H1 (cell line): ENCODE measurements around the gene TP53BP2. TPM values are rescaled to one million over a fixed set of nuclear protein-coding genes. Genes with fewer than 3 reads are reported as not detected.

Experiments
- CTCF ChIA-PET: fragments of 300-600 bp; sonication (Branson Sonifier 250); formaldehyde crosslinking; loops from one replicate; lab custom pipeline; 2021; ENCODE audit not compliant: partially characterized antibody; lab: Charles Lee
- POLR2A ChIA-PET: fragments of 300-600 bp; sonication (Branson Sonifier 250); formaldehyde crosslinking; loops from one replicate; lab custom pipeline; 2021; ENCODE audit warnings: inconsistent platforms; ENCODE audit not compliant: partially characterized antibody; lab: Charles Lee
- DNase-seq, 2 experiments: peaks; one replicate each; pipeline versions ENCODE4 v3.0.0 to v3.0.0-alpha.2; 2010 to 2022; ENCODE audit warnings: low spot score in 2 of 2, low read depth in 1 of 2, mixed read lengths in 1 of 2
- FAIRE-seq: peaks from 2 replicates; lab custom pipeline; 2011; peaks lifted over from hg19 to GRCh38; lab: Jason Lieb, UNC
- H2AFZ ChIP-seq: 2 replicates; pipeline ENCODE4 v1.8.1; 2012; ENCODE audit warnings: low read length, inconsistent platforms
- H2AK5ac ChIP-seq: 2 replicates; pipeline ENCODE4 v1.6.1; 2013; ENCODE audit warnings: low read depth, low read length
- H2BK120ac ChIP-seq: replicated peaks from 2 replicates; pipeline ENCODE3; 2013; ENCODE audit warnings: low read depth, low read length, inconsistent platforms
- H2BK12ac ChIP-seq: 2 replicates; pipeline ENCODE4 v1.6.1; 2013; ENCODE audit warnings: low read depth, low read length
- H2BK15ac ChIP-seq: 2 replicates; pipeline ENCODE4 v1.6.1; 2013; ENCODE audit warnings: low read length
- H2BK20ac ChIP-seq: 2 replicates; pipeline ENCODE4 v1.6.1; 2013; ENCODE audit warnings: low read length
- H2BK5ac ChIP-seq: 2 replicates; pipeline ENCODE4 v1.6.1; 2013; ENCODE audit warnings: low read depth, low read length
- H3K14ac ChIP-seq: 2 replicates; pipeline ENCODE4 v1.6.1; 2013; ENCODE audit warnings: inconsistent platforms; ENCODE audit not compliant: insufficient read length
- H3K18ac ChIP-seq: 2 replicates; pipeline ENCODE4 v1.6.1; 2013; ENCODE audit warnings: low read length; ENCODE audit errors: extremely low read depth
- H3K23ac ChIP-seq: 2 replicates; pipeline ENCODE4 v1.6.1; 2013; ENCODE audit warnings: inconsistent platforms; ENCODE audit not compliant: insufficient read length
- H3K23me2 ChIP-seq: 2 replicates; pipeline ENCODE4 v1.6.1; 2013; ENCODE audit warnings: low read depth, low read length
- H3K27ac ChIP-seq: 2 replicates; pipeline ENCODE4 v1.6.1; 2011; ENCODE audit warnings: low read depth, low read length, inconsistent platforms
- H3K27me3 ChIP-seq, 4 experiments: replicated peaks in 1 of 4; 1 replicate in 1 of 4; 2 replicates in 3 of 4; pipeline versions ENCODE4 v1.6.1 to v1.8.1; 2011 to 2013; ENCODE audit warnings: low read length in 3 of 4, mild to moderate bottlenecking in 3 of 4, inconsistent platforms in 2 of 4, mixed read lengths in 2 of 4, moderate library complexity in 1 of 4; ENCODE audit not compliant: control insufficient read depth in 3 of 4, insufficient read depth in 3 of 4; ENCODE audit errors: extremely low read depth in 1 of 4
- H3K36me3 ChIP-seq, 4 experiments: 2 replicates each; pipeline versions ENCODE4 v1.6.1 to v1.8.1; 2011 to 2013; ENCODE audit warnings: mild to moderate bottlenecking in 4 of 4, low read length in 3 of 4, moderate library complexity in 2 of 4, control low read depth in 1 of 4, inconsistent platforms in 1 of 4; ENCODE audit not compliant: insufficient read depth in 4 of 4, control insufficient read depth in 2 of 4
- H3K4ac ChIP-seq: replicated peaks from 2 replicates; pipeline ENCODE3; 2013; ENCODE audit warnings: low read length, low read depth, mixed read lengths, inconsistent platforms; ENCODE audit not compliant: insufficient read length
- H3K4me1 ChIP-seq, 4 experiments: replicated peaks in 1 of 4; 1 replicate in 1 of 4; 2 replicates in 3 of 4; pipeline versions ENCODE4 v1.6.1 to v1.8.1; 2011 to 2013; ENCODE audit warnings: low read length in 3 of 4, inconsistent platforms in 2 of 4, mixed read lengths in 1 of 4; ENCODE audit not compliant: insufficient read depth in 4 of 4, control insufficient read depth in 3 of 4
- H3K4me2 ChIP-seq, 2 experiments: 2 replicates each; pipeline versions ENCODE4 v1.6.1 to v1.8.1; 2011 to 2013; ENCODE audit warnings: low read depth in 2 of 2, low read length in 2 of 2, control low read depth in 1 of 2, inconsistent platforms in 1 of 2, mild to moderate bottlenecking in 1 of 2; ENCODE audit not compliant: insufficient read depth in 1 of 2
- H3K4me3 ChIP-seq, 4 experiments: fragments of 200-600, 300-600 bp in 1 of 4; sonication (generic), shearing (Covaris generic), sonication (Bioruptor Twin) in 1 of 4; 2 replicates each; pipeline versions ENCODE4 v1.5.1 to v1.8.1; 2011 to 2016; ENCODE audit warnings: low read length in 4 of 4, low read depth in 3 of 4, control low read depth in 2 of 4, inconsistent platforms in 2 of 4, mild to moderate bottlenecking in 2 of 4, mixed read lengths in 1 of 4, moderate library complexity in 1 of 4; ENCODE audit not compliant: insufficient read depth in 2 of 4; ENCODE audit errors: extremely low read depth in 1 of 4
- H3K56ac ChIP-seq: replicated peaks from 2 replicates; pipeline ENCODE3; 2013; ENCODE audit warnings: low read depth, mild to moderate bottlenecking, mixed read lengths, low read length, inconsistent platforms; ENCODE audit not compliant: insufficient read length
- H3K79me1 ChIP-seq: 2 replicates; pipeline ENCODE4 v1.6.1; 2013; ENCODE audit warnings: low read depth, low read length, control low read depth
- H3K79me2 ChIP-seq, 2 experiments: 2 replicates each; pipeline versions ENCODE4 v1.6.1 to v1.8.1; 2012 to 2013; ENCODE audit warnings: low read length in 2 of 2, mild to moderate bottlenecking in 2 of 2, inconsistent platforms in 1 of 2; ENCODE audit not compliant: insufficient read depth in 2 of 2, control insufficient read depth in 1 of 2
- H3K9ac ChIP-seq, 4 experiments: replicated peaks in 1 of 4; 1 replicate in 1 of 4; 2 replicates in 3 of 4; pipeline versions ENCODE4 v1.6.1 to v1.8.1; 2011 to 2013; ENCODE audit warnings: low read depth in 3 of 4, low read length in 3 of 4, control low read depth in 2 of 4, mild to moderate bottlenecking in 2 of 4, moderate library complexity in 2 of 4, inconsistent platforms in 1 of 4; ENCODE audit errors: extremely low read depth in 1 of 4
- H3K9me3 ChIP-seq, 2 experiments: 2 replicates each; pipeline versions ENCODE4 v1.6.1 to v1.8.1; 2012 to 2013; ENCODE audit warnings: mild to moderate bottlenecking in 2 of 2, moderate library complexity in 2 of 2, control low read depth in 1 of 2, inconsistent platforms in 1 of 2, low read depth in 1 of 2, low read length in 1 of 2, mixed read lengths in 1 of 2; ENCODE audit not compliant: insufficient read depth in 2 of 2
- H4K20me1 ChIP-seq, 2 experiments: replicated peaks in 1 of 2; 2 replicates each; pipeline versions ENCODE3 to v1.8.1; 2011 to 2013; ENCODE audit warnings: inconsistent platforms in 2 of 2, low read length in 2 of 2, mild to moderate bottlenecking in 1 of 2; ENCODE audit not compliant: insufficient read depth in 2 of 2, control insufficient read depth in 1 of 2
- H4K5ac ChIP-seq: 2 replicates; pipeline ENCODE4 v1.6.1; 2013; ENCODE audit warnings: low read length, low read depth, mixed read lengths, inconsistent platforms; ENCODE audit not compliant: insufficient read length
- H4K8ac ChIP-seq: 2 replicates; pipeline ENCODE4 v1.8.0; 2013; ENCODE audit warnings: mild to moderate bottlenecking, moderate library complexity, low read length, inconsistent platforms; ENCODE audit not compliant: insufficient read depth; ENCODE audit errors: extremely low read depth
- H4K91ac ChIP-seq: replicated peaks from 2 replicates; pipeline ENCODE3; 2013; ENCODE audit warnings: low read length, mixed read lengths, inconsistent platforms; ENCODE audit not compliant: insufficient read length
- EGR1 ChIP-seq: IDR thresholded peaks from 2 replicates; pipeline ENCODE4 v1.6.1; 2011; ENCODE audit warnings: low read depth, low read length, borderline replicate concordance
- HDAC2 ChIP-seq, 2 experiments: fragments of 300-600 bp in 1 of 2; sonication (generic) in 1 of 2; IDR thresholded peaks; 2 replicates each; pipeline ENCODE4 v1.6.1; 2011 to 2012; ENCODE audit warnings: low read depth in 2 of 2, low read length in 2 of 2, mild to moderate bottlenecking in 2 of 2, moderate library complexity in 2 of 2, borderline replicate concordance in 1 of 2, inconsistent platforms in 1 of 2
- JUND ChIP-seq: IDR thresholded peaks from 2 replicates; pipeline ENCODE4 v1.6.1; 2011; ENCODE audit warnings: mild to moderate bottlenecking, improper control_type of control experiment, low read length
- KDM5A ChIP-seq: fragments of 200-600 bp; IDR thresholded peaks from 2 replicates; pipeline ENCODE4 v1.7.1; 2012; ENCODE audit warnings: mild to moderate bottlenecking, low read length, inconsistent platforms, mixed read lengths
- POLR2A ChIP-seq, 2 experiments: IDR thresholded peaks; 1 replicate in 1 of 2; 2 replicates in 1 of 2; pipeline ENCODE4 v1.6.1; 2011; ENCODE audit warnings: low read depth in 2 of 2, low read length in 2 of 2, mild to moderate bottlenecking in 2 of 2; ENCODE audit errors: control extremely low read depth in 1 of 2
- ZNF274 ChIP-seq: IDR thresholded peaks from 2 replicates; pipeline ENCODE4 v1.7.0; 2012; ENCODE audit warnings: low read length, borderline replicate concordance; ENCODE audit errors: extremely low read depth
- WGBS, 2 experiments: shearing (Covaris generic) in 1 of 2; methylation state at CpG; one replicate each; pipeline versions ENCODE4 v1.1.6 to v1.1.7; 2013 to 2015; ENCODE audit warnings: low lambda C conversion rate in 2 of 2, mixed read lengths in 2 of 2, inconsistent platforms in 1 of 2, low coverage in 1 of 2, missing lambda C conversion rate in 1 of 2; ENCODE audit not compliant: insufficient replicate concordance in 2 of 2, insufficient coverage in 1 of 2, insufficient read length in 1 of 2; ENCODE audit errors: extremely low coverage in 1 of 2, missing lambda C conversion rate in 1 of 2; 5-methylcytosine and 5-hydroxymethylcytosine counted together
- polyA plus RNA-seq, 7 experiments: library from polyadenylated mRNA; depleted of rRNA in 3 of 7; stranded (reverse) in 5 of 7; unstranded in 2 of 7; fragments of >200 nt in 5 of 7; fragments of 200-250 nt in 2 of 7; gene quantifications; 1 replicate in 5 of 7; 2 replicates in 1 of 7; 4 replicates in 1 of 7; pipeline versions ENCODE4 v1.2.1 to v1.2.3, GENCODE V29; 2011 to 2013; ENCODE audit warnings: missing spikeins in 2 of 7, mixed read lengths in 2 of 7
- total RNA-seq: library from RNA; stranded (reverse); fragmentation: NEBNext Ultra II Directional; extraction: Animal tissue kit (Norgen Biotek cat#: 25700); gene quantifications from 2 replicates; pipeline ENCODE4 v1.2.1, GENCODE V29; 2021
- TF ChIP-seq, protein P1 (sequence below), 3 experiments: IDR thresholded peaks; 1 replicate in 2 of 3; 2 replicates in 1 of 3; pipeline versions ENCODE4 v1.5.1 to v1.6.1; 2011; ENCODE audit warnings: low read length in 3 of 3, mild to moderate bottlenecking in 3 of 3, inconsistent platforms in 2 of 3, low read depth in 1 of 3, moderate library complexity in 1 of 3; ENCODE audit not compliant: insufficient read depth in 1 of 3; ENCODE audit errors: control extremely low read depth in 1 of 3

TP53BP2 gene
- total and polyA plus RNA-seq, 2 of the 8 experiments (the other 6 are each of a cell fraction or from before 2014, with no cell fraction given): 18.0 to 38.7 TPM

DNA sequence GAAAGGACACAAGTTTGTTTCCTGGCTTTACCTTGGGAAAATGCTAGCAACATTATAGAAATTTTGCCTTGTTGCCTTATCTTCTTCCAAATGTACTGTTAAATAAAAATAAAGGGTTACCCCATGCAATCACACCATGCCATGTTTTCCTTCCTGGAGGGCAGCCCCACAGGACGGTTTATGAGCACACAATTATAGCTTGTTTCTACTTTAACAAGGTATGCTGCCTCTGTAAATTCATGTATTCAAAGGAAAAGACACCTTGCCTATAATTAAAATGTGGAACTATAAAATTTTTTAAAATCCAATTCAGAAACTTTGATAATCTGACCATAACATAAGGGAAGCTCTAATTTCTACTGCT lies 70.1 kb downstream of the TP53BP2 start:
- peaks cover 10 to 50% (median 28%) of the 10 kb centered on the region in 4 experiments for H3K36me3 ChIP-seq
- no peak overlapping the region for H3K4ac ChIP-seq
- H3K14ac ChIP-seq: no peak overlapping the region
- H4K20me1 ChIP-seq: no peaks in the 10 kb centered on the region
- no peak overlapping the region for H3K9ac ChIP-seq
- H2BK12ac ChIP-seq: no peak overlapping the region
- no peak overlapping the region for H4K8ac ChIP-seq
- H2AFZ ChIP-seq: no peak overlapping the region
- H4K5ac ChIP-seq: no peak overlapping the region
- POLR2A ChIA-PET: interaction anchor here (1.3 kb wide), 1 partner anchor 15 kb away, joined by 3 read pairs; no protein-coding TSS in a partner anchor
- H2AK5ac ChIP-seq: no peak overlapping the region
- H2BK20ac ChIP-seq: no peak overlapping the region
- CTCF ChIA-PET: interaction anchor here (1.8 to 2.0 kb wide), 2 partner anchors 9 to 79 kb away, joined by 7 read pairs; no protein-coding TSS in a partner anchor
- no peak overlapping the region for H3K27ac ChIP-seq
- H3K4me3 ChIP-seq: no peak overlapping the region
- H3K79me1 ChIP-seq: no peaks in the 10 kb centered on the region
- no peak overlapping the region for H3K18ac ChIP-seq
- no peaks in the 10 kb centered on the region for H3K23me2 ChIP-seq
- H2BK5ac ChIP-seq: no peak overlapping the region
- no peak overlapping the region for H2BK120ac ChIP-seq
- H3K4me2 ChIP-seq: no peak overlapping the region
- WGBS, 2 experiments: 93% methylated on average over 1 of the region's 1 CpG; no CpG with 5 or more reads in 1 of the 2 experiments
- H3K56ac ChIP-seq: no peak overlapping the region
- FAIRE-seq: no peak
- no peaks in the 10 kb centered on the region for H3K27me3 ChIP-seq
- no peaks in the 10 kb centered on the region for H3K9me3 ChIP-seq
- no peak overlapping the region for H4K91ac ChIP-seq
- no peak overlapping the region for H2BK15ac ChIP-seq
- TF ChIP-seq EGR1: no peak
- TF ChIP-seq, protein P1, sequence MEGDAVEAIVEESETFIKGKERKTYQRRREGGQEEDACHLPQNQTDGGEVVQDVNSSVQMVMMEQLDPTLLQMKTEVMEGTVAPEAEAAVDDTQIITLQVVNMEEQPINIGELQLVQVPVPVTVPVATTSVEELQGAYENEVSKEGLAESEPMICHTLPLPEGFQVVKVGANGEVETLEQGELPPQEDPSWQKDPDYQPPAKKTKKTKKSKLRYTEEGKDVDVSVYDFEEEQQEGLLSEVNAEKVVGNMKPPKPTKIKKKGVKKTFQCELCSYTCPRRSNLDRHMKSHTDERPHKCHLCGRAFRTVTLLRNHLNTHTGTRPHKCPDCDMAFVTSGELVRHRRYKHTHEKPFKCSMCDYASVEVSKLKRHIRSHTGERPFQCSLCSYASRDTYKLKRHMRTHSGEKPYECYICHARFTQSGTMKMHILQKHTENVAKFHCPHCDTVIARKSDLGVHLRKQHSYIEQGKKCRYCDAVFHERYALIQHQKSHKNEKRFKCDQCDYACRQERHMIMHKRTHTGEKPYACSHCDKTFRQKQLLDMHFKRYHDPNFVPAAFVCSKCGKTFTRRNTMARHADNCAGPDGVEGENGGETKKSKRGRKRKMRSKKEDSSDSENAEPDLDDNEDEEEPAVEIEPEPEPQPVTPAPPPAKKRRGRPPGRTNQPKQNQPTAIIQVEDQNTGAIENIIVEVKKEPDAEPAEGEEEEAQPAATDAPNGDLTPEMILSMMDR (IDR thresholded peaks at IDR 0.05; ENCODE audit: control extremely low read depth in 1 of 3, insufficient read depth in 1 of 3, low read depth in 1 of 3, low read length in 3 of 3): no peak
- TF ChIP-seq KDM5A: no peak
- TF ChIP-seq JUND: no peak
- no peak for TF ChIP-seq HDAC2 (IDR thresholded peaks at IDR 0.05; ENCODE audit: borderline replicate concordance in 1 of 2, low read depth in 2 of 2, low read length in 2 of 2)
- no peak for TF ChIP-seq POLR2A (IDR thresholded peaks at IDR 0.05; ENCODE audit: control extremely low read depth in 1 of 2, low read depth in 2 of 2, low read length in 2 of 2)
- no peak for TF ChIP-seq ZNF274
- no peak for DNase-seq
- H3K79me2 ChIP-seq: no peaks in the 10 kb centered on the region
- peaks cover 0 to 5% (median 2%) of the 10 kb centered on the region in 4 experiments; a peak in 2 of 7 replicates for H3K4me1 ChIP-seq
- no peak overlapping the region for H3K23ac ChIP-seq
